Lower lobe of right lung (tissue), 2 donors: ENCODE data around the gene AURKA. TPM values are rescaled to one million over a fixed set of nuclear protein-coding genes. Genes with fewer than 3 reads are reported as not detected.

Experiments
- ATAC-seq, 2 donors: fragments of 200-7000 bp; cut with Tn5 transposase; one replicate each; pipeline ENCODE4 v1.9.1; 2020 to 2022; ENCODE audit warnings: mild to moderate bottlenecking in 2 of 2, moderate library complexity in 2 of 2
- DNase-seq: peaks from one replicate; pipeline ENCODE4 v3.0.0-alpha.2; 2020
- H3K27ac ChIP-seq: fragments of 200-600 bp; one replicate; pipeline ENCODE4 v1.8.0; 2022
- H3K27me3 ChIP-seq: fragments of 200-600 bp; one replicate; pipeline ENCODE4 v1.8.0; 2022; ENCODE audit warnings: low read depth
- H3K36me3 ChIP-seq: fragments of 200-600 bp; one replicate; pipeline ENCODE4 v1.8.0; 2022; ENCODE audit warnings: mild to moderate bottlenecking
- H3K4me1 ChIP-seq: fragments of 200-600 bp; one replicate; pipeline ENCODE4 v1.8.0; 2022
- H3K4me3 ChIP-seq: fragments of 200-600 bp; one replicate; pipeline ENCODE4 v1.8.0; 2022; ENCODE audit warnings: mild to moderate bottlenecking
- H3K9me3 ChIP-seq: fragments of 200-600 bp; one replicate; pipeline ENCODE4 v1.8.0; 2022
- intact Hi-C: fragments of 100-400 bp; cut with DNase I; formaldehyde crosslinking; loops from one replicate; pipeline ENCODE4 v1.11.0; 2022
- total RNA-seq: library from RNA; stranded (reverse); fragmentation: NEBNext Ultra II Directional; extraction: Animal tissue kit (Norgen Biotek cat#: 25700); gene quantifications from one replicate; pipeline ENCODE4 v1.2.1, GENCODE V29; 2021
- TF ChIP-seq, protein P1 (sequence below): fragments of 200-600 bp; IDR thresholded peaks from one replicate; pipeline ENCODE4 v1.8.0; 2022; ENCODE audit warnings: antibody characterized with exemption, mild to moderate bottlenecking
- donor health status: DM: no; HTN: yes; CAD: no; lungs with severe emphysema.

The AURKA gene
- total RNA-seq, 1 donor from 2014 or later, result 2.5 TPM

- no peaks in the 10 kb centered on the region for H3K27me3 ChIP-seq
- no peak for ATAC-seq
- H3K9me3 ChIP-seq, result no peaks in the 10 kb centered on the region
- H3K36me3 ChIP-seq, result peaks cover 4% of the 10 kb centered on the region
- peaks cover 62% of the 10 kb centered on the region for H3K4me1 ChIP-seq
- peak overlapping the region; percentile 47 for H3K27ac ChIP-seq
- H3K4me3 ChIP-seq, result no peak overlapping the region
- intact Hi-C loops, result no loop called here
- no peak for DNase-seq
- TF ChIP-seq, protein P1, sequence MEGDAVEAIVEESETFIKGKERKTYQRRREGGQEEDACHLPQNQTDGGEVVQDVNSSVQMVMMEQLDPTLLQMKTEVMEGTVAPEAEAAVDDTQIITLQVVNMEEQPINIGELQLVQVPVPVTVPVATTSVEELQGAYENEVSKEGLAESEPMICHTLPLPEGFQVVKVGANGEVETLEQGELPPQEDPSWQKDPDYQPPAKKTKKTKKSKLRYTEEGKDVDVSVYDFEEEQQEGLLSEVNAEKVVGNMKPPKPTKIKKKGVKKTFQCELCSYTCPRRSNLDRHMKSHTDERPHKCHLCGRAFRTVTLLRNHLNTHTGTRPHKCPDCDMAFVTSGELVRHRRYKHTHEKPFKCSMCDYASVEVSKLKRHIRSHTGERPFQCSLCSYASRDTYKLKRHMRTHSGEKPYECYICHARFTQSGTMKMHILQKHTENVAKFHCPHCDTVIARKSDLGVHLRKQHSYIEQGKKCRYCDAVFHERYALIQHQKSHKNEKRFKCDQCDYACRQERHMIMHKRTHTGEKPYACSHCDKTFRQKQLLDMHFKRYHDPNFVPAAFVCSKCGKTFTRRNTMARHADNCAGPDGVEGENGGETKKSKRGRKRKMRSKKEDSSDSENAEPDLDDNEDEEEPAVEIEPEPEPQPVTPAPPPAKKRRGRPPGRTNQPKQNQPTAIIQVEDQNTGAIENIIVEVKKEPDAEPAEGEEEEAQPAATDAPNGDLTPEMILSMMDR, result no peak
These were observed 37.9 kb upstream of the AURKA start for GRCh38 chr20:56429941-56430340.

- intact Hi-C loops, result no loop called here
- Histone ChIP-seq H3K9me3 (no peaks in the 10 kb centered on the region), H3K27me3 (no peaks in the 10 kb centered on the region), H3K36me3 (peaks cover 4% of the 10 kb centered on the region), H3K4me1 (peaks cover 67% of the 10 kb centered on the region), H3K27ac (peak overlapping the region; percentile 47), H3K4me3 (no peak overlapping the region)
- TF ChIP-seq, protein P1, result no peak
- ATAC-seq, result peak; percentile 6 to 20
- no peak for DNase-seq
These were observed 37.5 kb upstream of the AURKA start for GRCh38 chr20:56429502-56429901.

DNA sequence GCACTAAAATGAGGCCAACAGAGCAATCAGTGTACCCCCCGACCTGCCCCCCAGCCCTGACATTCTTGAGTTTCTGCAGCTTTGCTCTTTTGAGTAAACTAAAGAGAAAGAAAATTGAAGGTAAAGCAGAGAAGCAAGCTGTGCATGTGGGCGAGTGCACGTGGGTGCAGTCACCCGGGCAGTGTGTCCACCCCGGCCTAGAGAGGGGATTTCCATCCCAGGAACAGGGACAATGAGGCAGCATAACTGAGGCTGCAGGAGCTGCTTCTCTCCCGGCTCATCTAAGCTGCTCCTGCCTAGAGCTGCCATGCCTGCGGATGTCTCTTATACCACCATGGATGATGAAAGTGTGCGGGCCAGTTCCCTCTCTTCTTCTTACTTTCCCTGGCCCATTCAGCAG lies 36.9 kb upstream of the AURKA start:
- H3K27ac ChIP-seq, result peak overlapping the region; percentile 47
- intact Hi-C loops, result no loop called here
- H3K36me3 ChIP-seq, result peaks cover 4% of the 10 kb centered on the region
- no peaks in the 10 kb centered on the region for H3K27me3 ChIP-seq
- DNase-seq (no peak), ATAC-seq (no peak)
- peaks cover 69% of the 10 kb centered on the region for H3K4me1 ChIP-seq
- TF ChIP-seq, protein P1, result no peak
- H3K9me3 ChIP-seq, result no peaks in the 10 kb centered on the region
- H3K4me3 ChIP-seq, result no peak overlapping the region

DNA sequence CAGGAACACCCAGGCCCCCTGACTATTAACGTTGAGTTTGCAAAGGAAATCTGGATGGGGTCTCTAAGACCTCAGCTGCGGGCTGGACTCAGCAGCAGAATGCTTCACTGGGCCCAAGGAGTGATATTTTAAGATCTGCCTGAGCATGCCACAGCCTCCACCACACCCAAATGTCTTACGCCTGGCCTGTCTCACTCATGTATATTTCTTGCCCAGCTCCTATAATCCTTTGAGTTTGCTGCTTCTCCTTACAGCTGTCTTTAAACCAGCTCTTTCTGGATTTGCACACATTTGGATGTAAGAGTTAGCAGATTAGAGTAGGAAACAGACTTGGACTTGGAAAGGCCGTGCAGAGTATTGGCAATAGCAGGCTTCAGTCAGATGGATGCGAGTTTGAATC lies 36.4 kb upstream of the AURKA start:
- H3K4me3 ChIP-seq, result no peak overlapping the region
- ATAC-seq, result no peak
- H3K27me3 ChIP-seq, result no peaks in the 10 kb centered on the region
- intact Hi-C loops, result no loop called here
- TF ChIP-seq, protein P1, result no peak
- H3K9me3 ChIP-seq, result no peaks in the 10 kb centered on the region
- no peak for DNase-seq
- peaks cover 4% of the 10 kb centered on the region for H3K36me3 ChIP-seq
- H3K27ac ChIP-seq, result peak overlapping the region; percentile 47
- H3K4me1 ChIP-seq, result peaks cover 69% of the 10 kb centered on the region

GRCh38 chr20:56427797-56428196 lies 35.8 kb upstream of the AURKA start:
- H3K4me1 ChIP-seq, result peaks cover 69% of the 10 kb centered on the region
- intact Hi-C loops, result no loop called here
- peak overlapping the region; percentile 7 for H3K27ac ChIP-seq

More at GRCh38 chr20:56427797-56428196, 35.8 kb upstream of the AURKA start:
- H3K27me3 ChIP-seq, result no peaks in the 10 kb centered on the region
- DNase-seq (no peak), ATAC-seq (no peak)
- no peak overlapping the region for H3K4me3 ChIP-seq
- peaks cover 4% of the 10 kb centered on the region for H3K36me3 ChIP-seq
- TF ChIP-seq, protein P1, result no peak
- H3K9me3 ChIP-seq, result no peaks in the 10 kb centered on the region
